Aorta (tissue), 5 donors: ENCODE results near the gene SELENOI. TPM values are rescaled to one million over a fixed set of nuclear protein-coding genes. Genes with fewer than 3 reads are reported as not detected.
A peak's percentile ranks its signal among the peaks of the same experiment; 100 is the strongest.

ENCODE experiments used
- ATAC-seq: fragments of 200-7000 bp; cut with Tn5 transposase; one replicate; pipeline ENCODE4 v1.9.1; 2022; ENCODE audit warnings: moderate library complexity; ENCODE audit not compliant: low FRiP score
- DNase-seq, 2 donors: peaks; one replicate each; pipeline ENCODE4 v3.0.0-alpha.2; 2020
- H3K27ac ChIP-seq, 2 donors: one replicate each; pipeline ENCODE4 v1.5.1; 2013; ENCODE audit warnings: low read length in 2 of 2, mild to moderate bottlenecking in 2 of 2, moderate library complexity in 2 of 2, control low read depth in 1 of 2, inconsistent platforms in 1 of 2, low read depth in 1 of 2
- H3K27me3 ChIP-seq, 2 donors: one replicate each; pipeline ENCODE4 v1.6.1; 2013; ENCODE audit warnings: control low read depth in 1 of 2, low read length in 1 of 2, mild to moderate bottlenecking in 1 of 2, moderate library complexity in 1 of 2; ENCODE audit not compliant: insufficient read depth in 2 of 2, control insufficient read depth in 1 of 2
- H3K36me3 ChIP-seq, 2 donors: one replicate each; pipeline ENCODE4 v1.6.1; 2013; ENCODE audit warnings: control low read depth in 1 of 2, low read length in 1 of 2, mild to moderate bottlenecking in 1 of 2; ENCODE audit not compliant: insufficient read depth in 2 of 2, control insufficient read depth in 1 of 2
- H3K4me1 ChIP-seq, 2 donors: one replicate each; pipeline ENCODE4 v1.6.1; 2013; ENCODE audit warnings: low read length in 2 of 2, control low read depth in 1 of 2, mild to moderate bottlenecking in 1 of 2, moderate library complexity in 1 of 2; ENCODE audit not compliant: insufficient read depth in 2 of 2, control insufficient read depth in 1 of 2
- H3K4me3 ChIP-seq, 2 donors: one replicate each; pipeline ENCODE4 v1.5.1; 2013; ENCODE audit warnings: low read length in 2 of 2, control low read depth in 1 of 2, mild to moderate bottlenecking in 1 of 2
- H3K9me3 ChIP-seq: one replicate; pipeline ENCODE4 v1.6.1; 2013; ENCODE audit warnings: mild to moderate bottlenecking, low read length; ENCODE audit not compliant: control insufficient read depth
- WGBS, 2 donors: extraction: QIAGEN DNeasy Blood & Tissue Kit; methylation state at CpG; one replicate each; pipeline ENCODE4 v1.1.7; 2013; 5-methylcytosine and 5-hydroxymethylcytosine counted together
- intact Hi-C, 2 donors: fragments of 100-400 bp; cut with DNase I; formaldehyde crosslinking; loops; one replicate each; pipeline versions ENCODE4 v1.14.2 to v1.15.0; 2022
- long read RNA-seq, 2 donors: library from polyadenylated mRNA; unstranded; transcript quantifications; one replicate each; pipeline ENCODE4 v2.0.0, GENCODE V29; 2020 to 2021
- polyA plus RNA-seq, 2 donors: library from polyadenylated mRNA; stranded (reverse); fragments of 200-250 nt; gene quantifications; one replicate each; pipeline ENCODE4 v1.2.3, GENCODE V29; 2013
- total RNA-seq, 2 donors: library from RNA; stranded (reverse); fragmentation: NEBNext Ultra II Directional; extraction: Animal tissue kit (Norgen Biotek cat#: 25700); gene quantifications; one replicate each; pipeline ENCODE4 v1.2.1, GENCODE V29; 2021
- donor health status: healthy with polysubstance abuse.
- donor health status: Bipolar disorder and iron deficiency.
- donor health status: DM: no; HTN: no; CAD: no.
- donor health status: DM: no; HTN: no; CAD: no.
- donor health status: DM: yes; HTN: yes; CAD: no.

Gene SELENOI, protein sequence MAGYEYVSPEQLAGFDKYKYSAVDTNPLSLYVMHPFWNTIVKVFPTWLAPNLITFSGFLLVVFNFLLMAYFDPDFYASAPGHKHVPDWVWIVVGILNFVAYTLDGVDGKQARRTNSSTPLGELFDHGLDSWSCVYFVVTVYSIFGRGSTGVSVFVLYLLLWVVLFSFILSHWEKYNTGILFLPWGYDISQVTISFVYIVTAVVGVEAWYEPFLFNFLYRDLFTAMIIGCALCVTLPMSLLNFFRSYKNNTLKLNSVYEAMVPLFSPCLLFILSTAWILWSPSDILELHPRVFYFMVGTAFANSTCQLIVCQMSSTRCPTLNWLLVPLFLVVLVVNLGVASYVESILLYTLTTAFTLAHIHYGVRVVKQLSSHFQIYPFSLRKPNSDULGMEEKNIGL
- 10 to 100 TPM; 12.3 to 15.8 TPM for total RNA-seq
- 1 to 10 TPM; 1.4 to 2.8 TPM for polyA plus RNA-seq
- long read RNA-seq, donor 1, full-length matches to known transcripts = 2 of 12 reads
- long read RNA-seq, donor 1, partial matches to known transcripts = 4 of 12 reads
- long read RNA-seq, donor 1, other reads (novel, unspliced or antisense) = 6 of 12 reads
- long read RNA-seq, donor 2, partial matches to known transcripts = 1 of 3 reads
- long read RNA-seq, donor 2, other reads (novel, unspliced or antisense) = 2 of 3 reads

- Histone ChIP-seq H3K9me3 (no peaks in the 10 kb centered on the region), H3K27ac (peak within 1 kb of the TSS; percentile 28 to 81), H3K4me3 (peak within 1 kb of the TSS; percentile 79 to 81), H3K36me3 (no peaks in the 10 kb centered on the region), H3K27me3 (no peaks in the 10 kb centered on the region), H3K4me1 (no peaks in the 10 kb centered on the region)
- intact Hi-C loops = no loop called here
- 0 to 1% methylated on average over 79 to 80 of the region's 80 CpGs for WGBS, 2 donors
- DNase-seq = peak; percentile 99
- ATAC-seq = peak; percentile 99
These were observed at the start of gene SELENOI for GRCh38 chr2:26345545-26346453. TSS of gene SELENOI (plus strand) at chr2:26346143. CDS start at chr2:26346233, 90 bp downstream.

DNA sequence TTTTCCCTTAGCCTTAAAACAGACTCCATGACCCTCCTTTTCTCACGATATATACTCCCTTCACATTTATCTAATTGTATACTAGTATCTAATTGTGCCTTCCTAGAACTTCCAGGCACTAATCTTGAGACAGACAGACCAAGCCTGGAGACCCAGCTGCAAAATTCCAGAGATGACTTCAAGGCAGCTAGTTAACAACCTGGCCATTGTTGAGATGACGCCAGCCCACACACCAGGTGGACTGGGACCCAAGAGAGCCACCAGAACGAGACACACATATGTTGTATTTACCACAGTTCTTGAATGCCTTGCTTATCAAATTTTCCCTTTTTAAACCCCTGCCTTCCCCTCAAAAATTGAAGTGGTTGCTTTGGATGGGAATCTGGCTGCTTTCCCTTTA lies 48.9 kb upstream of the SELENOI start:
- DNase-seq = no peak
- no peak for ATAC-seq
- intact Hi-C loops = no loop called here
- Histone ChIP-seq H3K36me3 (no peaks in the 10 kb centered on the region), H3K4me1 (no peaks in the 10 kb centered on the region), H3K27ac (no peak overlapping the region), H3K27me3 (no peaks in the 10 kb centered on the region), H3K9me3 (no peaks in the 10 kb centered on the region), H3K4me3 (no peak overlapping the region)
- WGBS, 2 donors = 87 to 93% methylated on average over 3 of the region's 3 CpGs

DNA sequence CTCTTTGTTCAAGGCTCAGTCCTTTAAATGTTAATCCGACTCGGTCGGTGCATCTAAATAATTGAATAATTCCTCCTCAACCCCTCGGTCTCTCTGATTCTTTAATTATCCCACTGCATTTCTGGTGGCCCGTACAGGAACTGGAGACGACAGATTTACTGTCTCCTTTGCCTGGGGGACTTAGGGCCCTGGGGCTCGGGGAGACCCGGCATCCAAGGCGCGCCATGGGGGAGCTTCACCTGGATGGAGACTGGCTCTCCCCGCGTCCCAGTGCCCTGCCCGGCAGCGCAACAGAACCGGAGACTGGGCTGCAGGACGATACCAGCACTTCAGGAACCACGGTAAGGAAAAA lies 47.7 kb upstream of the SELENOI start:
- H3K27ac ChIP-seq = peak overlapping the region; percentile 46 to 76
- peak; percentile 47 for ATAC-seq

GRCh38 chr2:26298638-26299393 lies 47.1 kb upstream of the SELENOI start:
- H3K4me3 ChIP-seq = peak overlapping the region; percentile 43 to 44
- H3K36me3 ChIP-seq = no peaks in the 10 kb centered on the region
- ATAC-seq (peak; percentile 84), DNase-seq (peak in 1 of 2 donors; percentile 64)
- no peaks in the 10 kb centered on the region for H3K4me1 ChIP-seq
- peak overlapping the region; percentile 46 to 76 for H3K27ac ChIP-seq
- 1% methylated on average over 30 of the region's 30 CpGs for WGBS, 2 donors
- H3K9me3 ChIP-seq = no peaks in the 10 kb centered on the region
- H3K27me3 ChIP-seq = no peaks in the 10 kb centered on the region
- intact Hi-C loops = no loop called here

More for the DNA sequence above, 47.7 kb upstream of the SELENOI start:
- intact Hi-C loops = no loop called here
- Histone ChIP-seq H3K4me3 (peak overlapping the region; percentile 14 to 44), H3K9me3 (no peaks in the 10 kb centered on the region), H3K36me3 (no peaks in the 10 kb centered on the region), H3K4me1 (no peaks in the 10 kb centered on the region), H3K27me3 (no peaks in the 10 kb centered on the region)
- WGBS, 2 donors = 15 to 16% methylated on average over 17 of the region's 17 CpGs
- no peak for DNase-seq

DNA sequence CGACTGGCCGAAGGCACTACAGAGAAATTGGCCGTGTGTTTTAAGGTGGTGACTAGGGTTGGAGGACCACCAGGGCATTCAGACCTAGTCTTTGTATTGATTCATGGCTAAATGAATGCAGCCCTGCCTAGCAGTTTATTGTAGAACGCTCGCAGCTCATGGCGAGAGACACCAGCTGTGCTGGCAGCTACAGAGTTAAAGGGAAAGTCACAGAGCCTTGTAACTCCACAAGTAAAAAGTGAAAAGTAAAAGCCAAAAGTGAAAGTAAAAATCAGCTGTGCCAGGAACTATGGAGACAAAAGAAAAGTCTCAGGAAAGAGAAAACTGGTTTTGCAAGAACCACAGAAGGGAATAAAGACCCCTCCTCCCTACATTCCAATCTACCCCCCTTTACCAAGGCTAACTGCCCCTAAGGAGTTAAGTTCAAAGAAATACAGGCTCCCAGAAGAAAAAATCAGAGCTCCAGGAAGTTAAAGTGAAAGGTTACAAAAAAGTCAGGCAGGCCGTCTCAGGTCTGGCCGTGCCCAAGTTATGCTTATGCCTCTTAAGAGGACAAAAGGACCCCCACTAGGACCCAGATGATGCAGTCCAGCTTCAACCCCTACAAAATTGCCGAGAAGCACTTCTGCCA lies 46.4 kb upstream of the SELENOI start:
- H3K27ac ChIP-seq = peak overlapping the region; percentile 54 to 64
- DNase-seq (no peak), ATAC-seq (peak; percentile 75)
- no peaks in the 10 kb centered on the region for H3K9me3 ChIP-seq
- no peaks in the 10 kb centered on the region for H3K27me3 ChIP-seq
- 0% methylated on average over 9 of the region's 9 CpGs for WGBS, 2 donors
- peak overlapping the region; percentile 43 to 44 for H3K4me3 ChIP-seq
- no peaks in the 10 kb centered on the region for H3K36me3 ChIP-seq
- intact Hi-C loops = no loop called here
- no peaks in the 10 kb centered on the region for H3K4me1 ChIP-seq

DNA sequence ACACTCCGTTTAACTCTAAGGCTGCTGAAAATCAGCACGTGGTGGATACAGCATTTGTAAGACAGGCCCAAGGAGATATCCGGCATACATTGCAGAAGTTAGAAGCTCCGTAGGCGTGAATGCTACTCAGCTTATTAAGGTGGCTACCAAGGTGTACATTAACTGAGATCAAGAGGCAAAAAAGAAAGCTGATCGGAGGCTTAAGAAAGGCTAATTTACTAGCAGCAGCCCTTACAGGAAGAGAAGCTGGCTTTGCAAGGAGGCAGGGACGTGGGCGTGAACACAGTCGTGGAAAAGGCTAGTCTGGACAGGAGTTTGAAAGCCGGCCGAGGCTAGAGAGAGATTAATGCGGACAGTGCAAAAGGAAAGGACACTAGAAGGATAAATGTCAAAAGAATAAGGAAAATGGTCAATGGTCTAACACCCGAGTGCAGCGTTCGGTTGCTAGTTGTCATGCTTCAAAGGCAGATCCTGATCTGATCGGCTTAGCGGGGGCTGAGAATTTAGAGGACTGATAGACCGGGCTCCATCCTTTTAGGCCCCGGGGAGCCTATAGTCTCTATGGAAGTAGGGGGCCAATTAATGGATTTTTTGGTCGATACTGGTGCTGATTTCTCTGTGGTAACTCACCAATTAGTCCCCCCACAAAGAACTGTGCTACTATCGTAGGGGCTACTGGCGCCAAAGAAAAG lies 45.6 kb upstream of the SELENOI start:
- Histone ChIP-seq H3K4me3 (peak overlapping the region; percentile 43 to 44), H3K36me3 (no peaks in the 10 kb centered on the region), H3K9me3 (no peaks in the 10 kb centered on the region), H3K27me3 (no peaks in the 10 kb centered on the region), H3K4me1 (no peaks in the 10 kb centered on the region), H3K27ac (peak overlapping the region; percentile 41 to 64)
- intact Hi-C loops = no loop called here
- WGBS, 2 donors = 21% methylated on average over 22 of the region's 22 CpGs
- ATAC-seq (no peak), DNase-seq (no peak)

- Histone ChIP-seq H3K27ac (no peak overlapping the region), H3K4me1 (no peaks in the 10 kb centered on the region), H3K9me3 (no peaks in the 10 kb centered on the region), H3K27me3 (no peaks in the 10 kb centered on the region), H3K36me3 (no peaks in the 10 kb centered on the region), H3K4me3 (no peak overlapping the region)
- ATAC-seq (no peak), DNase-seq (no peak)
- intact Hi-C loops = no loop called here
- WGBS, 2 donors = 44 to 49% methylated on average over 6 of the region's 6 CpGs
These were observed 43.1 kb upstream of the SELENOI start for GRCh38 chr2:26302846-26303245.
